HUDEP-2 (cell line): ENCODE data around the gene CTAG1B.
"Not testable (repeated sequence)": the region's sequence is repeated elsewhere in the genome, so short reads cannot be mapped to it uniquely, and the experiment has no call there.

Source experiments
- DNase-seq, 76 experiments: peaks; one replicate each; lab custom pipeline; 2025; ENCODE audit not compliant: unreplicated experiment in 76 of 76; lab: John Stamatoyannopoulos, UW

Gene CTAG1B

DNA sequence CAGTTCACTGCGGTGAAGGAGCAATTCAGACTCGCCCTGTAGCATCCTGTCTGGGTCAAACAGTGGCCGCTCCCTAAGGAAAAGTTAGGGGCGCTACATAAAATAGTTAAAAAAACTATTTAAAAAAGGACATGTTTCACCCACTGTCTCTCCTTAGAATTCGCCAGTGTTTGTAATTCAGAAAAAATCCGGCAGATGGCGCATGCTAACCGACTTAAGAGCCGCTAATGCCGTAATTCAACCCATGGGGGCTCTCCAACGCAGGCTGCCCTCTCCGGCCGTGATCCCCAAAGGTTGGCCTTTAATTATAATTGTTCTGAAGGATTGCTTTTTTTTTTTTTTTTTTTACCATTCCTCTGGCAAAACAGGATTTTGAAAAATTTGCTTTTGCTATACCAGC lies 28.7 kb downstream of the CTAG1B start:
- not testable (repeated sequence) for DNase-seq

GRCh38 chrX:154584585-154585183 lies 34.4 kb downstream of the CTAG1B start, which contains the start of gene CTAG1A:
Gene CTAG1A (plus strand): TSS chrX:154585133. CDS start chrX:154585207, 74 bp downstream.
- DNase-seq, result not testable (repeated sequence)

DNA sequence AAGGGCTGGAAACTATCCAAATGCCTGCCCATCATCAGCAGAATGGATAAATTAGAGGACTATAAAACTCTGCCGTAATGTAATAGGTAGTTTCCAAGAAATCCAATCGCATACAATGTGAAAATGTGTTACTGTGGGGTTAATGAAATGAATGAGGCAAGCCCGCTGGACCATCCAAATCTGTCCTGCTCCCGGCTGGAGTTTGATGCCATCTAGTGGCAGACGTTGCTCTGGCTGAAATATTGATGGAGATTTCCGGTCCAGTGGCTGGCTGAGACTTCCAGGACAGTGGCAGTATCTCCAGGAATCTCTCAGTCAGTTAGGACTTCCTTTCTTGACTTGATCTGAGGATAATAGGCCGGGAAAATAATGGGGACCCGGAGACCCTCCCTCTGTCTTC lies 36.1 kb downstream of the CTAG1B start:
- DNase-seq, result not testable (repeated sequence)

GRCh38 chrX:154575076-154575475 lies 44.0 kb downstream of the CTAG1B start:
- DNase-seq, result not testable (repeated sequence)

GRCh38 chrX:154573061-154573460 lies 46.0 kb downstream of the CTAG1B start:
- DNase-seq, result not testable (repeated sequence)

DNA sequence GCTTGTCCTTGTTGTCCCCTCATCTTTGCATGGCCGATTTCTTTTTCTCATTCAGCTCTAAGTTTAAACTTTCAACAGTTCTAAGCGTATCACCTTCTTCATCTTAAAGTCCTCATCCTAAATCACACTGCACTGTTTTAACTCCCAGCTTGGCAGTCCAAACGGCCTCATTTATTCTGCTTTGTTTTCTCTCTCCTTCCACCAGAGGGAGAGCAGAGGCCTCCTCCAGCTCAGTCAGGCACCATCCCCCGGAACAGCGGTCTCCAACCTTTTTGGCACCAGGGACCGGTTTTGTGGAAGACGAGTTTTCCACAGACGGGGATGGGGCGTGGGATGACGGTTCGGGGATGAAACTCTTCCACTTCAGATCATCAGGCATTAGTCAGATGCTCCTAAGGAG lies 48.7 kb downstream of the CTAG1B start:
- DNase-seq, result not testable (repeated sequence)
